NK-92 (cell line): ENCODE results near the gene PCDHGA1.

ENCODE experiments used
- DNase-seq: peaks from one replicate; lab custom pipeline; 2025; ENCODE audit not compliant: unreplicated experiment; lab: John Stamatoyannopoulos, UW

PCDHGA1 gene

GRCh38 chr5:141528291-141528984, 198.1 kb downstream of the PCDHGA1 start:
- DNase-seq = no peak

- no peak for DNase-seq
Observed at GRCh38 chr5:141529002-141529401, 198.7 kb downstream of the PCDHGA1 start.

- no peak for DNase-seq
Observed at GRCh38 chr5:141529873-141530272, 199.6 kb downstream of the PCDHGA1 start.

- DNase-seq = no peak
Observed at GRCh38 chr5:141532726-141533125, 202.4 kb downstream of the PCDHGA1 start.

GRCh38 chr5:141533897-141534296, 203.6 kb downstream of the PCDHGA1 start:
- no peak for DNase-seq

GRCh38 chr5:141534492-141535213, 204.3 kb downstream of the PCDHGA1 start:
- DNase-seq = no peak

- DNase-seq = no peak
Observed at GRCh38 chr5:141543053-141543452, 212.7 kb downstream of the PCDHGA1 start.

GRCh38 chr5:141547488-141547887, 217.2 kb downstream of the PCDHGA1 start:
- DNase-seq = no peak

- DNase-seq = no peak
Observed at GRCh38 chr5:141547921-141548320, 217.6 kb downstream of the PCDHGA1 start.

GRCh38 chr5:141557681-141558136, 227.4 kb downstream of the PCDHGA1 start:
- no peak for DNase-seq

- DNase-seq = no peak
Observed at GRCh38 chr5:141558150-141558549, 227.8 kb downstream of the PCDHGA1 start.

- DNase-seq = no peak
Observed at GRCh38 chr5:141559461-141559860, 229.1 kb downstream of the PCDHGA1 start.

GRCh38 chr5:141560151-141560550, 229.8 kb downstream of the PCDHGA1 start:
- no peak for DNase-seq

- no peak for DNase-seq
Observed at GRCh38 chr5:141560725-141561483, 230.6 kb downstream of the PCDHGA1 start.
